Skeletal muscle satellite cell (primary cell): ENCODE measurements around the gene DZIP3.
"Not testable (repeated sequence)": the region's sequence is repeated elsewhere in the genome, so short reads cannot be mapped to it uniquely, and the experiment has no call there.

Experiments
- H3K27me3 ChIP-seq: 2 replicates; pipeline ENCODE4 v1.7.0; 2013; ENCODE audit warnings: low read length; ENCODE audit not compliant: control insufficient read depth, insufficient read depth
- H3K36me3 ChIP-seq: 2 replicates; pipeline ENCODE4 v1.7.0; 2013; ENCODE audit warnings: mild to moderate bottlenecking, control low read depth, low read length; ENCODE audit not compliant: insufficient read depth
- H3K4me1 ChIP-seq: 2 replicates; pipeline ENCODE4 v1.7.0; 2013; ENCODE audit warnings: low read length; ENCODE audit not compliant: control insufficient read depth, insufficient read depth
- H3K4me2 ChIP-seq: 2 replicates; pipeline ENCODE4 v1.7.0; 2013; ENCODE audit warnings: mild to moderate bottlenecking, low read length
- H3K4me3 ChIP-seq: 2 replicates; pipeline ENCODE4 v1.7.0; 2013; ENCODE audit warnings: low read length
- H3K9ac ChIP-seq: 2 replicates; pipeline ENCODE4 v1.7.0; 2013; ENCODE audit warnings: mild to moderate bottlenecking, low read depth, low read length, moderate library complexity
- H3K9me3 ChIP-seq: replicated peaks from 2 replicates; pipeline ENCODE4 v1.7.0; 2013; ENCODE audit warnings: mild to moderate bottlenecking, control low read depth, low read length

The DZIP3 gene

DNA sequence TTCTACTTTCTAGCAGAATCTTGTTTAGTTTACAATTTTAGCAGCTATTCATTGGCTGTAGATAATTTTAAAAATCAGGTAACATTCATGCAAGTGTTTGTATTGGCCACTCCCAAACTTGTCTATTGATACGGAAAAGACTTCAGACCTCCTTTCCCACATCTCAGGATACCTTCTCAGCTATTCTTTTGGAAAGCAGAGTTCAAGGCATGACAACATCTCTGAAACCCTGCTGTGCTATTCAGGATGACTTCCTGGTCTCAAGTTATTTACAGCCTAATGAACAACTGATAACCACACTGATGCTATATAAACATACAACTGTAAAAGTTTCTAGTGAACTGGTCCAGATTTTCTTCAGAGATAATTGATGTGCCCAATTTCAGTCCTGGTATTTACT, 55.8 kb downstream of the DZIP3 start:
- Histone ChIP-seq H3K9ac (no peak overlapping the region), H3K27me3 (no peaks in the 10 kb centered on the region), H3K4me1 (no peaks in the 10 kb centered on the region), H3K4me3 (no peak overlapping the region), H3K4me2 (no peak overlapping the region), H3K9me3 (no peaks in the 10 kb centered on the region), H3K36me3 (no peaks in the 10 kb centered on the region)

DNA sequence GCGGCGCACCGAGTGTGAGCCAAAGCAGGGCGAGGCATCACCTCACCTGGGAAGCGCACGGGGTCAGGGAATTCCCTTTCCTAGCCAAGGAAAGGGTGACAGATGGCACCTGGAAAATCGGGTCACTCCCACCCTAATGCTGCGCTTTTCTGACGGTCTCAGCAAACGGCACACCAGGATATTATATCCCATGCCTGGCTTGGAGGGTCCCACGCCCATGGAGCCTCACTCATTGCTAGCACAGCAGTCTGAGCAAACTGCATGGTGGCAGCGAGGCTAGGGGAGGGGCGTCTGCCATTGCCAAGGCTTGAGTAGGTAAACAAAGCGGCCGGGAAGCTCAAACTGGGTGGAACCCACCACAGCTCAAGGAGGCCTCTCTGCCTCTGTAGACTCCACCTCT, 66.1 kb downstream of the DZIP3 start:
- not testable (repeated sequence) for H3K9ac ChIP-seq, H3K9me3 ChIP-seq, H3K4me1 ChIP-seq, H3K36me3 ChIP-seq, H3K4me2 ChIP-seq, H3K27me3 ChIP-seq, H3K4me3 ChIP-seq

DNA sequence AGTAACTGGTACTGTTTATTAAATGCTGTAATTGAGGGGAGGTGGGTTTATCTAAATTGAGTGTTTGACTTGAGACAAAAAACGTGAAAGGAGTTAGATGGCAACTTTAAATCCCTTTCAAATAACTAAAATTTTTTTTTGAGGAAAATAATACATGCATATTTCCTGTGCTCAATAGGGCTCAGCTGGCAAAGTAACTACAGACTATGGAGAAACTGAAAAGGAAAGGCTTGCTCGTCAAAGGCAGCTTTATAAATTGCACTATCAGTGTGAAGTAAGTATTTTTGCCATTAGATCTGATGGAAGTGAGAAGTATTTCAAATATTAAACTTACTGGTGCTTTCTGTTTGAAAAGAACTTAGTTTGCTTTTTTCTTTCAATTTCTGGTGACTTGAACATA, 72.2 kb downstream of the DZIP3 start:
- H3K4me3 ChIP-seq, result no peak overlapping the region

DNA sequence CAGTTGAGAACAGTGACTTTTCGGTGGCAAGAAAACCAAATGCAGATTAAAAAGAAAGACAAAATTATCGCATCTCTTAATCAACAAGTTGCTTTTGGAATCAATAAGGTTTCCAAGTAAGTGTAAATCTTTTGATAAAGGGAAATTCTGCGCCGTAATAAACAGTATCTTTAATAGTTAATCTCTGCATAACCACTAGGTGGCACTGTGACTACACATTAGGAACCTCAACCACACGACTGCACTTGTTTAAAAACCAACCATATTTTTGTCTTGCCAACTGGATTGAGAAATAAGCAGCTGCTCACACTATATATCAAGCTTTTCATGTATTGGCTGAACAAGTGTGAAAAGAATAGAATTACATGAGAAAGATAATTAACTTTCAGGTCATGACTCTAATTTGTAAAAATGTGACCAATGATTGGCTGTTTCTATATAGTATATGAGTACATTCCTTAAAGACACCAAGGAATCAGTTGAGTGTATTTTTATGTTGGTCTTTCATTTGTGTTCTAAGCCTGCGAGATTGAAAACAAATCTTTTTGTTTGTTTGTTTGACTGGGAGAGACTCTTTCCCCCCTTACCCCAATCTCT, 72.7 kb downstream of the DZIP3 start:
- H3K27me3 ChIP-seq, result no peaks in the 10 kb centered on the region
- H3K4me3 ChIP-seq, result no peak overlapping the region
- H3K9me3 ChIP-seq, result no peaks in the 10 kb centered on the region
- no peaks in the 10 kb centered on the region for H3K4me1 ChIP-seq
- no peaks in the 10 kb centered on the region for H3K36me3 ChIP-seq
- H3K9ac ChIP-seq, result no peak overlapping the region
- H3K4me2 ChIP-seq, result peak overlapping the region; percentile 52

More for the DNA sequence above, 72.2 kb downstream of the DZIP3 start:
- Histone ChIP-seq H3K27me3 (no peaks in the 10 kb centered on the region), H3K9ac (no peak overlapping the region), H3K9me3 (no peaks in the 10 kb centered on the region), H3K36me3 (no peaks in the 10 kb centered on the region), H3K4me1 (no peaks in the 10 kb centered on the region), H3K4me2 (peak overlapping the region; percentile 52)

DNA sequence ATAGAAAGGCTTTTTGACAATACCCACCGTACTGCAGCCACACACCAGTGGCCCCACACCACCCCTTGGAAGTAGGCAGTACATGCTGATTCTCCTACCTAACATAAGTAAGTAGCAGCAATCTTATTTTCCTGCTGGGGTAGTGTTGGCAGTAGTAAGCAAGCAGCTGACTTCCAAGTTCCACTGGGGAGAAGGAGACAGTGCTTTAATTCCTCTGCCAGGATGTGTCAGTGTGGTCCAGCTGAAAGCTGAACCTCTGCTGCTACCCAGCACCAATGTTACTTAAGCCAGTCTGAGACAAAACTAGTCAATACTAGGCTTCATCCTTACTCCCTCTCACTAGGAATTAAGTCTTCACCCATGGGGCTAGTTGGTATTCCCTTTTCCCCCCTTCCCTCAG, 74.7 kb downstream of the DZIP3 start:
- no peaks in the 10 kb centered on the region for H3K36me3 ChIP-seq
- no peaks in the 10 kb centered on the region for H3K4me1 ChIP-seq
- H3K9ac ChIP-seq, result no peak overlapping the region
- H3K27me3 ChIP-seq, result no peaks in the 10 kb centered on the region
- no peaks in the 10 kb centered on the region for H3K9me3 ChIP-seq
- H3K4me2 ChIP-seq, result no peak overlapping the region
- H3K4me3 ChIP-seq, result no peak overlapping the region

DNA sequence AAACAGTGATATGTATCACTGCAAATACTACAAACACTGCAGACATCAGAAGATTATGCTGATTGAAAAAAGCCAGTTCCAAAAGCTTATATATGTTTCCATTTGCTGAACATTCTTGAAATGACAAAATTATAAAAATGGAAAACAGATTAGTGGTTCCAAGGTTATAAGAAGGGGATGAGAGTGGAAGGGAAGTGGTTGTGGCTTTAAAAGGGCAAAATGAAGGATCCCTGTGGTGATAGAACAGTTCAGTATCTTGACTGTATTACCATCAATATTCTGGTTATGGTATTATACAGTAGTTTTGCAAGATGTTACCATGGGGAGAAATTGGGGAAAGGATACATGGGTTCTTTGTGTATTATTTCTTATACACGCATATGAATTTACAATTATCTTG, 77.8 kb downstream of the DZIP3 start:
- no peak overlapping the region for H3K4me3 ChIP-seq
- no peaks in the 10 kb centered on the region for H3K27me3 ChIP-seq
- no peaks in the 10 kb centered on the region for H3K4me1 ChIP-seq
- H3K9ac ChIP-seq, result no peak overlapping the region
- no peaks in the 10 kb centered on the region for H3K9me3 ChIP-seq
- no peak overlapping the region for H3K4me2 ChIP-seq
- peaks cover 3% of the 10 kb centered on the region for H3K36me3 ChIP-seq

DNA sequence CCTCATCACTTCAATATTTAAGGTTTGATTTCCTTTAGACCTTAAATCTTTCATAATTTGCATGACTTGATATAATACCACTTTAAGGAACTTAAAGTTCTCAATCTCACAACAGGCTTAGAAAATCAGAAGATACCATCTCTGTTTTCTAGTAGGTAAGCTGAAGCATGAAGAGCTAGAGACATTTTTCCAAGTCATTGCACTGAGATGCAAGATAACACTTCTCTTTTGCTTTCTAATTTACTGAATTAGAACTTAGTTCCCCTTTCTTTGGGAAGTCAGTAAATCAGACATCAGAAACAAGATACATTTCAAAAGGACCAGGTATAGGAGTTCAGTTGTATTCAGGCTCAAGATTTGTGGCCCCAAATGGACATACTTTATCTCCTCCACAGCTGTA, 79.7 kb downstream of the DZIP3 start:
- H3K4me3 ChIP-seq, result no peak overlapping the region
- no peak overlapping the region for H3K4me2 ChIP-seq
- no peaks in the 10 kb centered on the region for H3K4me1 ChIP-seq
- peaks cover 3% of the 10 kb centered on the region for H3K36me3 ChIP-seq
- no peaks in the 10 kb centered on the region for H3K27me3 ChIP-seq
- H3K9ac ChIP-seq, result no peak overlapping the region
- H3K9me3 ChIP-seq, result no peaks in the 10 kb centered on the region

DNA sequence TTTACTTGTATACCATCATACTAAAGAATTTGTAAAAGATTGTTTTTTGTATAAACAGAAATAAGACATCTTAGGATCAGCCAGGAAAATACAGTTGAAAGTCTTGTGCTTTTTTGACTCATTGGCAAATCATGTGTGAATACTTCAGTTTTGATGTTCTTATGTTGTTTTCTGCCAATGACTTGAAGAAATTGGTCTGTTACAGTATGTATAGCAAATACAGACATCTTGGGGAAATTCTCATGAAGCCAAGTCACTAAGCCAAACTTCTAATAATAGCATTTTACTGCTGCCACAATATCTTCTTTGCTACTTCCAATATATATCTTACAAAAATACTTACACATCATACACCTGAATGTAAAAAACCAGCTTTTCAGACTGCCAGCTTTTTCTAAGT, 83.2 kb downstream of the DZIP3 start:
- Histone ChIP-seq H3K4me2 (no peak overlapping the region), H3K9me3 (no peaks in the 10 kb centered on the region), H3K4me1 (no peaks in the 10 kb centered on the region)

DNA sequence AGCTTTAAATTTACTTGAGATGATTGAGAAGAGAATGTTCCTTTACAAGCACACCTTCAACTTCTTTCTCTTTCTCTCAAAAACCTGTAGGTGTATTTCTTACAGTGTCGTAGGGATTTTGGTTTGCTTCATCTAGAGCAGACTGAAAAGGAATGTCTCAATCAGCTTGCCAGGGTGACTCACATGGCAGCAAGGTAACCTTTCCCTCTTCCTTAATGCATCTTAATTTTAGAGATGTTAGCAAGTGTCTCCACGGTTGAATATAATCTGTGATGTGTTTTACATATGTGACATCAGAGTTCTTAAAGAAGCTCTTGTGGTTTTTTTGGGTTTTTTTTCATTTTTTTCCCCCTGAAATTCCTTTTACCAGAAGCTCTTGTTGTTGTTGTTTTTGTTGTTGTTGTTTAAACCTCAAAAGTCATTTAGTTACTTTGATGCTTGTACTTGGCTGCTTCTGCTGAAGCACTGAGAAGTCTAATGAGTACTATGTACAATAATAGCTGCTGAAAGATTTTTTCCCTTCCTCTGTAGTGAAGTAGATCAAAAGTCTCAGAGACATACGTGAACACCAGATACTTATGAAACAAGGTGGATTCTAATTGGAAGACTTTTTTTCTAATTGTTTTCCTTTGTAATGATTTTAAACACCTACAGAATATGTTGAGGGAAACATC, 84.6 kb downstream of the DZIP3 start:
- no peak overlapping the region for H3K4me2 ChIP-seq
- H3K36me3 ChIP-seq, result peaks cover 6% of the 10 kb centered on the region
- H3K9ac ChIP-seq, result no peak overlapping the region
- no peak overlapping the region for H3K4me3 ChIP-seq
- no peaks in the 10 kb centered on the region for H3K9me3 ChIP-seq
- H3K4me1 ChIP-seq, result no peaks in the 10 kb centered on the region
- H3K27me3 ChIP-seq, result no peaks in the 10 kb centered on the region

More for the DNA sequence above, 83.2 kb downstream of the DZIP3 start:
- H3K9ac ChIP-seq, result no peak overlapping the region
- H3K4me3 ChIP-seq, result no peak overlapping the region
- peaks cover 6% of the 10 kb centered on the region for H3K36me3 ChIP-seq
- no peaks in the 10 kb centered on the region for H3K27me3 ChIP-seq

DNA sequence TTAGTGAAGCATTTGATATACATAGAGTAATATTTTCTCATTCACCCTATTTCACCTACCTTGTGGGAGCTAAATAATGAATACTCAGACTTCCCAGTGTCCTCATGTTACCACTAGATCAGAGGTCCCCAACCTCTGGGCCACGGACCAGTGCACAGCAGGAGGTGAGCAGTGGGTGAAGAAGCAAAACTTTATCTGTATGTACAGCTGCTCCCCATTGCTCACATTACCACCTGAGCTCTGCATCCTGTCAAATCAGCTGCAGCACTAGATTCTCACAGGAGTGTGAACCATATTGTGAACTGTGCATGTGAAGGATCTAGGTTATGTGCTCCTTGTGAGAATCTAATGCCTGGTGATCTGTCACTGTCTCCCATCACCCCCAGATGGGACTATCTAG, 88.3 kb downstream of the DZIP3 start:
- Histone ChIP-seq H3K27me3 (no peaks in the 10 kb centered on the region), H3K9me3 (no peaks in the 10 kb centered on the region), H3K36me3 (peaks cover 4% of the 10 kb centered on the region), H3K4me3 (no peak overlapping the region), H3K9ac (no peak overlapping the region), H3K4me2 (no peak overlapping the region), H3K4me1 (no peaks in the 10 kb centered on the region)

DNA sequence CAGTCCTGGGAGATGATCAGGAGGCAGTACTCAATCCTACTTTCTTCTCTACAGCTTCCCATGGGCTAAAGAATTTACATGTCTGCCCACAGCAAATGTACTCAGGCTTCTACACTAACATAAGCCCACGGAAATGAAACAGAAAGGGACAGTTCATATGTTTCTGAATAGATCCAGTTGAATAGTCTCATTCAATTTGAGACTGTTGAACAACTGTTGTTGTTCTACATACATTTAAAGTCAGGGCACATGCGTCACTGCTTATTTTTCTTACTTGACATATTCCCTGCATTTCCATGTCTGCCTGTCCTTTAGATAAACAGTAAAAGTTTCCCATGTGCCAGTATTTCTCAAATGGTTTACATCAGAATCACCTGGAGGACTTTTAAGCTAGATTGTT, 102.8 kb downstream of the DZIP3 start:
- H3K4me2 ChIP-seq, H3K9ac ChIP-seq, H3K4me1 ChIP-seq: not testable (repeated sequence)

DNA sequence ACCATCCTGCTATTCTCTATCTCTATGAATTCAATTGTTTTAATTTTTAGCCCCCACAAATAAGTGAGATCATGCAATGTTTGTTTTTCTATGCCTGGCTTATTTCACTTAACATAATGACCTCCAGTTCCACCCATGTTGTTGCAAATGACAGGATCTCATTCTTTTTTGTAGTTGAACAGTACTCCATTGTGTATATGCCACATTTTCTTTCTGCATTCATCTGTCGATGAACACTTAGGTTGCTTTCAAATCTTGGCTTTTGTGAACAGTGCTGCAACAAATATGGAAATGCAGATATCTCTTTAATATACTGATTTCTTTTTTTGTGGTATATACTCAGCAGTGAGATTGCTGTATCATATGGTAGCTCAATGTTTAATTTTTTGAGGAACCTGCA, 108.9 kb downstream of the DZIP3 start:
- Histone ChIP-seq H3K4me3 (no peak overlapping the region), H3K4me1 (no peaks in the 10 kb centered on the region), H3K9ac (no peak overlapping the region), H3K36me3 (no peaks in the 10 kb centered on the region), H3K4me2 (no peak overlapping the region), H3K27me3 (no peaks in the 10 kb centered on the region), H3K9me3 (no peaks in the 10 kb centered on the region)

More for the DNA sequence above, 102.8 kb downstream of the DZIP3 start:
- not testable (repeated sequence) for H3K27me3 ChIP-seq, H3K36me3 ChIP-seq, H3K9me3 ChIP-seq, H3K4me3 ChIP-seq
